A673 (cell line): ENCODE measurements around the gene B9D2. TPM values are rescaled to one million over a fixed set of nuclear protein-coding genes. Genes with fewer than 3 reads are reported as not detected.

Source experiments
- BruUV-seq: library from RNA; stranded (reverse); fragments of 400-500 nt; replicated peaks from 2 replicates; lab custom pipeline; 2021; lab: Mats Ljungman, UMichigan
- CTCF ChIA-PET: fragments of 300-600 bp; sonication (Branson Sonifier 250); formaldehyde crosslinking; loops from one replicate; lab custom pipeline; 2022; ENCODE audit warnings: antibody characterized with exemption; lab: Charles Lee
- POLR2A ChIA-PET: fragments of 300-600 bp; sonication (Branson Sonifier 250); formaldehyde crosslinking; loops from one replicate; lab custom pipeline; 2022; ENCODE audit warnings: antibody characterized with exemption; ENCODE audit not compliant: low non-redundant PET; lab: Charles Lee
- DNase-seq: peaks from one replicate; pipeline ENCODE4 v3.0.0-alpha.2; 2015; ENCODE audit warnings: low spot score
- H3K27ac ChIP-seq: fragments of 200-600 bp; sonication (generic); 2 replicates; pipeline ENCODE4 v1.5.1; 2016; ENCODE audit warnings: mixed run types, low read depth, mild to moderate bottlenecking, mixed read lengths, antibody characterized with exemption, low read length; ENCODE audit not compliant: poor library complexity, severe bottlenecking
- H3K27me3 ChIP-seq: fragments of 200-600 bp; sonication (generic); replicated peaks from 2 replicates; pipeline ENCODE4 v1.6.1; 2017; ENCODE audit warnings: mixed run types, low read depth, mild to moderate bottlenecking, mixed read lengths, antibody characterized with exemption, low read length; ENCODE audit not compliant: insufficient read depth, poor library complexity
- H3K36me3 ChIP-seq: fragments of 200-600 bp; sonication (generic); 2 replicates; pipeline ENCODE4 v1.6.1; 2016; ENCODE audit warnings: mixed run types, mild to moderate bottlenecking, mixed read lengths, antibody characterized with exemption, low read length; ENCODE audit not compliant: insufficient read depth, poor library complexity, severe bottlenecking
- H3K4me1 ChIP-seq: fragments of 200-600 bp; sonication (generic); 2 replicates; pipeline ENCODE4 v1.6.1; 2017; ENCODE audit warnings: mixed run types, mild to moderate bottlenecking, mixed read lengths, antibody characterized with exemption, low read length; ENCODE audit not compliant: insufficient read depth, poor library complexity, severe bottlenecking
- H3K4me3 ChIP-seq: fragments of 200-600 bp; sonication (generic); 2 replicates; pipeline ENCODE4 v1.5.1; 2016; ENCODE audit warnings: low read depth, mixed run types, mild to moderate bottlenecking, mixed read lengths, low read length; ENCODE audit not compliant: poor library complexity, severe bottlenecking
- H3K9me3 ChIP-seq: fragments of 200-600 bp; sonication (generic); 2 replicates; pipeline ENCODE4 v1.6.1; 2016; ENCODE audit warnings: mixed run types, low read depth, mild to moderate bottlenecking, mixed read lengths, antibody characterized with exemption, low read length; ENCODE audit not compliant: poor library complexity, severe bottlenecking
- EZH2 ChIP-seq: fragments of 200-600 bp; sonication (generic); IDR thresholded peaks from 2 replicates; pipeline ENCODE4 v1.6.1; 2017; ENCODE audit warnings: borderline replicate concordance, low read depth, mild to moderate bottlenecking, mixed read lengths, antibody characterized with exemption, low read length; ENCODE audit not compliant: poor library complexity, severe bottlenecking
- intact Hi-C: fragments of 100-400 bp; cut with micrococcal nuclease; formaldehyde crosslinking; loops from one replicate; pipeline ENCODE4 v1.10.0; 2022; ENCODE audit not compliant: unreplicated experiment
- total RNA-seq: library from RNA; stranded (reverse); gene quantifications from 2 replicates; pipeline ENCODE4 v1.2.3, GENCODE V29; 2021
- TF ChIP-seq, protein P1 (sequence below): fragments of 300-800, 200-600 bp; sonication (generic); conservative IDR thresholded peaks from 2 replicates; pipeline ENCODE4 v1.5.1; 2017; ENCODE audit warnings: low read depth, mild to moderate bottlenecking, antibody characterized with exemption, low read length, moderate library complexity, mixed read lengths

Gene B9D2
- total RNA-seq, 1 experiment from 2014 or later = 10.7 TPM

DNA sequence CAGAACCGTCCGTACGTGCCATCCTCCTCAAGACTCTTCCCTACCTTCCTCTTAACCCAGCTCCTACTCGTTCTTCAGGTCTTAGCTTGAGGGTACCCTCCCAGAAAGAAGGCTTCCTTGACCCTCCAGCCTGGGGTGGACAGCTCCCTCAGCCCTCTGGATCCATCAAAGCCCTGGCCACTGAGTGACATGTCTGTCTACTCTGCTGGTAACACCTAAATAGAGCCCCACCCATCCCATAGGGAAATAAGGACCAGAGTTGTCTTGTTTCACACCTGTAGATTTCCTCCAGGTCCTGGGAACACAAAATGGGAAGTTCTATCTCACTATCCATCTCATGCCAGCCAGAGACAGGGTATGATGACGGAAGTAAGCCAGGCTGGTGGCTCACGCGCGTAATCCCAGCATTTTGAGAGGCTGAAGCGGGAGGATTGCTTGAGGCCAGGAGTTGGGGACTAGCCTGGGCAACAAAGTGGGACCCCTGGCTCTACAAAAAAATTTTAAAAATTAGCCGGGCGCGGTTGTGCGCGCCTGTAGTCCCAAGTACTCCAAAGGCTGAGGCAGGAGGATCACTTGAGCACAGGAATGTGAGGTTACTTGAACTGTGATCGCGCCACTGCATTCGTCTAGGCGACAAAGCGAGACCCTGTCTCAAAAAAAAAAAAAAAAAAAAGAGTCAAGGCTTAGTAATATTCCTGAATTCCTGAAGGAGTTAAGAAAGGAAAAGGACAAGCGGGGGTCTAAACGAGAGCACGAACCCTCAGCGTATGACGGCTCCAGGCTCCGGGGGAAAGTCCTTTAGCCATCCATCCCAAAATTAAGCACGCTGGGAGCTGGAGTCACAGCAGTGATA lies 54.5 kb downstream of the B9D2 start:
- TSS peak; percentile 77 for BruUV-seq
- Histone ChIP-seq H3K27ac (peak overlapping the region; percentile 96), H3K9me3 (no peaks in the 10 kb centered on the region), H3K4me1 (peaks cover 12% of the 10 kb centered on the region), H3K4me3 (peak overlapping the region; percentile 78), H3K36me3 (peaks cover 50% of the 10 kb centered on the region), H3K27me3 (no peaks in the 10 kb centered on the region)
- TF ChIP-seq, protein P1, sequence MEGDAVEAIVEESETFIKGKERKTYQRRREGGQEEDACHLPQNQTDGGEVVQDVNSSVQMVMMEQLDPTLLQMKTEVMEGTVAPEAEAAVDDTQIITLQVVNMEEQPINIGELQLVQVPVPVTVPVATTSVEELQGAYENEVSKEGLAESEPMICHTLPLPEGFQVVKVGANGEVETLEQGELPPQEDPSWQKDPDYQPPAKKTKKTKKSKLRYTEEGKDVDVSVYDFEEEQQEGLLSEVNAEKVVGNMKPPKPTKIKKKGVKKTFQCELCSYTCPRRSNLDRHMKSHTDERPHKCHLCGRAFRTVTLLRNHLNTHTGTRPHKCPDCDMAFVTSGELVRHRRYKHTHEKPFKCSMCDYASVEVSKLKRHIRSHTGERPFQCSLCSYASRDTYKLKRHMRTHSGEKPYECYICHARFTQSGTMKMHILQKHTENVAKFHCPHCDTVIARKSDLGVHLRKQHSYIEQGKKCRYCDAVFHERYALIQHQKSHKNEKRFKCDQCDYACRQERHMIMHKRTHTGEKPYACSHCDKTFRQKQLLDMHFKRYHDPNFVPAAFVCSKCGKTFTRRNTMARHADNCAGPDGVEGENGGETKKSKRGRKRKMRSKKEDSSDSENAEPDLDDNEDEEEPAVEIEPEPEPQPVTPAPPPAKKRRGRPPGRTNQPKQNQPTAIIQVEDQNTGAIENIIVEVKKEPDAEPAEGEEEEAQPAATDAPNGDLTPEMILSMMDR = no peak
- TF ChIP-seq EZH2 = no peak
- intact Hi-C loops = loop anchor here (1.0 to 2.0 kb wide), 2 partner anchors 105 to 254 kb away; no protein-coding TSS in a partner anchor
- no peak for DNase-seq
- ChIA-PET POLR2A (no interaction called here), CTCF (interaction anchor here (0.7 to 1.7 kb wide), 4 partner anchors 46 to 1166 kb away, joined by 3 to 10 read pairs (median 4); no protein-coding TSS in a partner anchor)

DNA sequence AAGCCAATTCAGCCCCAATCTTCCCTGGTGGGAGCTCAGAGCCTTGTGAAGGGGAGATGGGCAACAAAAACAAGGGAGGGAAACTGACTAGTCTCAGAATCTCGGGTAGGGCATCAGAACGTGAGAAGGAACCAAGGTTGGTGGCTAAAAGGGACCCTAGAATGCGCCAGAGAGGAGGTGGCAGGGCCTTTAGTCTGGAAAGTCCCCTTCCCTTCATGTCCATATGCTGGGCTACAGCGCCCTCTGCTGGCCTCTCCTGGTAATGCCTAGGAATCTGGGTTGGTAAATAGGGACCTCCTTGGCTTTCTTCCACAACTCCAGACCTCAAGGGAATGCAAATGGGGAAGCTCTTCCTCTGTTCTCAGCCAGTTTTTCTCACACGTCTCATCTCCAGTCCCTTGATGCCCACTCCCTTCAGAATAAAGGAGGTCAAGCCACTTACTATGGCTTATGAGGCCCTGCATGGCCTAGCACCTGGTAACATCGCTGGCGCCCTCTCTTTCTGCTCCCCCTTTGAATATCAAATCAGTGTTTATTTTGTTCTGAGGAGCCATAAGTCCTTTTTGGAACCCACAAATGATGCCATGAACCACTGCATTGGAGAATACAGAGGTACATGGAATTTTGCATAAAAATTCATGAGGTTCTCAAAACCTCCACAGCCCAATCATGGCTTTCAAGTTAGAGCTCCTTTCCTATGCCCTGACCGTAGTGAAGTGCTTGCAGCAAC lies 55.3 kb downstream of the B9D2 start:
- intact Hi-C loops = loop anchor here (2.0 kb wide), 1 partner anchor 104 kb away; no protein-coding TSS in a partner anchor

More for the DNA sequence above, 55.3 kb downstream of the B9D2 start:
- Histone ChIP-seq H3K4me3 (no peak overlapping the region), H3K27me3 (no peaks in the 10 kb centered on the region), H3K9me3 (no peaks in the 10 kb centered on the region), H3K36me3 (peaks cover 55% of the 10 kb centered on the region), H3K27ac (peak overlapping the region; percentile 96), H3K4me1 (peaks cover 12% of the 10 kb centered on the region)
- BruUV-seq = no TSS peak
- POLR2A ChIA-PET = interaction anchor here (0.6 kb wide), 1 partner anchor 646 kb away, joined by 3 read pairs; no protein-coding TSS in a partner anchor
- peak; percentile 93 for DNase-seq
- CTCF ChIA-PET = interaction anchor here (0.9 to 1.7 kb wide), 2 partner anchors 102 to 645 kb away, joined by 3 read pairs; no protein-coding TSS in a partner anchor
- no peak for TF ChIP-seq EZH2
- TF ChIP-seq, protein P1 = peak; percentile 98
